ENCODE data around the gene LAYN. TPM values are rescaled to one million over a fixed set of nuclear protein-coding genes. Genes with fewer than 3 reads are reported as not detected.

The LAYN gene
- total and polyA plus RNA-seq, 2 donors (not counting 3 experiments of a cell fraction or from before 2014, with no cell fraction given): 0.92 to 2.2 TPM

DNA sequence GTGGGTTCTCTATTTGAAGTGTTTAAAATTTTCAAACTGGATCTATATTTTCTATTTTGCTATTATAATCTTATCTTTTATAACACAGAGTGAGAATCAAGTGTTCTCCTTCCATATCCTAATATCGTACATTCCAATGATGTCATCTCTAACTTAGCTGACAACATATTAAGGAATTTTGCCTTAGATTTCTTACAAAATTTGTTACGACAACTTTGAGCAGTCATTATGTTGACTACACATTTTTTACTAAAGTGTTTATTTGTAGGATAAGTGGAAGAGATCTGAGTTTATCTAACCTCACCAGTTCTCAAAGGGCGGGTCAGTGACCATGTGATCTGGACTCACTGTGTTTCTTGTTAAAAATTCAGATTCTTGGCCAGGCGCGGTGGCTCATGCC lies 41.0 kb upstream of the LAYN start:
- Histone ChIP-seq H3K4me2 (ENCODE audit: insufficient read depth, low read length) (no peak overlapping the region), H3K79me2 (ENCODE audit: control insufficient read depth, insufficient read depth, low read length) (no peaks in the 10 kb centered on the region), H3K9me3 (replicated peaks; ENCODE audit: control insufficient read depth, insufficient read depth, low read length) (no peaks in the 10 kb centered on the region), H3K9ac (replicated peaks; ENCODE audit: extremely low read depth, insufficient read depth, low read length) (no peak overlapping the region), H3K27me3 (ENCODE audit: control insufficient read depth in 2 of 2, insufficient read depth in 2 of 2, low read length in 2 of 2) (peaks cover 0 to 12% of the 10 kb centered on the region in 2 experiments), H3K4me3 (replicated peaks in 1 of 3; ENCODE audit: insufficient read depth in 1 of 3, low read depth in 1 of 3, low read length in 3 of 3) (no peak overlapping the region), H4K20me1 (replicated peaks; ENCODE audit: control insufficient read depth, extremely low read depth, insufficient read depth, low read length) (no peaks in the 10 kb centered on the region), H3K36me3 (ENCODE audit: control insufficient read depth in 2 of 2, extremely low read depth in 1 of 2, insufficient read depth in 2 of 2, low read length in 2 of 2) (no peaks in the 10 kb centered on the region), H2AFZ (ENCODE audit: low read depth, low read length) (no peak overlapping the region), H3K9me1 (replicated peaks; ENCODE audit: control insufficient read depth, extremely low read depth, insufficient read depth, low read length) (no peaks in the 10 kb centered on the region), H3K4me1 (ENCODE audit: control insufficient read depth, extremely low read depth, insufficient read depth, low read length) (no peaks in the 10 kb centered on the region), H3K27ac (ENCODE audit: insufficient read depth, low read depth, low read length) (no peak overlapping the region)
- TF ChIP-seq FOS (IDR thresholded peaks at IDR 0.05; ENCODE audit: borderline replicate concordance, insufficient read depth, low read length) (no peak), MYC (IDR thresholded peaks at IDR 0.05; ENCODE audit: low read depth, low read length) (no peak), GATA2 (IDR thresholded peaks at IDR 0.05; ENCODE audit: insufficient read depth, insufficient read length, low read depth, low read length) (no peak), JUN (IDR thresholded peaks at IDR 0.05; ENCODE audit: borderline replicate concordance, insufficient read depth, insufficient read length, low read depth) (no peak), POLR2AphosphoS5 (IDR thresholded peaks at IDR 0.05; ENCODE audit: insufficient read depth, low read depth, low read length) (no peak), POLR2A (IDR thresholded peaks at IDR 0.05; ENCODE audit: low read depth, low read length) (no peak), EZH2 (IDR thresholded peaks at IDR 0.05; ENCODE audit: borderline replicate concordance, low read depth, low read length, severe bottlenecking) (no peak)
- TF ChIP-seq, protein P1, sequence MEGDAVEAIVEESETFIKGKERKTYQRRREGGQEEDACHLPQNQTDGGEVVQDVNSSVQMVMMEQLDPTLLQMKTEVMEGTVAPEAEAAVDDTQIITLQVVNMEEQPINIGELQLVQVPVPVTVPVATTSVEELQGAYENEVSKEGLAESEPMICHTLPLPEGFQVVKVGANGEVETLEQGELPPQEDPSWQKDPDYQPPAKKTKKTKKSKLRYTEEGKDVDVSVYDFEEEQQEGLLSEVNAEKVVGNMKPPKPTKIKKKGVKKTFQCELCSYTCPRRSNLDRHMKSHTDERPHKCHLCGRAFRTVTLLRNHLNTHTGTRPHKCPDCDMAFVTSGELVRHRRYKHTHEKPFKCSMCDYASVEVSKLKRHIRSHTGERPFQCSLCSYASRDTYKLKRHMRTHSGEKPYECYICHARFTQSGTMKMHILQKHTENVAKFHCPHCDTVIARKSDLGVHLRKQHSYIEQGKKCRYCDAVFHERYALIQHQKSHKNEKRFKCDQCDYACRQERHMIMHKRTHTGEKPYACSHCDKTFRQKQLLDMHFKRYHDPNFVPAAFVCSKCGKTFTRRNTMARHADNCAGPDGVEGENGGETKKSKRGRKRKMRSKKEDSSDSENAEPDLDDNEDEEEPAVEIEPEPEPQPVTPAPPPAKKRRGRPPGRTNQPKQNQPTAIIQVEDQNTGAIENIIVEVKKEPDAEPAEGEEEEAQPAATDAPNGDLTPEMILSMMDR (IDR thresholded peaks at IDR 0.05; ENCODE audit: extremely low read depth in 1 of 2, insufficient read depth in 1 of 2, low read depth in 1 of 2, low read length in 2 of 2): no peak
- TF ChIP-seq, protein P2, sequence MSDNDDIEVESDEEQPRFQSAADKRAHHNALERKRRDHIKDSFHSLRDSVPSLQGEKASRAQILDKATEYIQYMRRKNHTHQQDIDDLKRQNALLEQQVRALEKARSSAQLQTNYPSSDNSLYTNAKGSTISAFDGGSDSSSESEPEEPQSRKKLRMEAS (IDR thresholded peaks at IDR 0.05; ENCODE audit: insufficient read depth, insufficient read length): no peak
- FAIRE-seq (no peak), DNase-seq (ENCODE audit: low read depth, low spot score) (no peak)
- BruUV-seq (replicated peaks): no TSS peak
- POLR2A ChIA-PET: no interaction called here
- intact Hi-C loops (cut with micrococcal nuclease) (no loop called here), dilution Hi-C loops (cut with MboI; ENCODE audit: extremely low pct_ligation_motif_present, low sequenced_read_pairs) (no loop called here)
- CTCF ChIA-PET: no interaction called here
